ENCODE data around the gene IYD. TPM values are rescaled to one million over a fixed set of nuclear protein-coding genes. Genes with fewer than 3 reads are reported as not detected.

The IYD gene
- total RNA-seq, 2 experiments from 2014 or later: not detected

DNA sequence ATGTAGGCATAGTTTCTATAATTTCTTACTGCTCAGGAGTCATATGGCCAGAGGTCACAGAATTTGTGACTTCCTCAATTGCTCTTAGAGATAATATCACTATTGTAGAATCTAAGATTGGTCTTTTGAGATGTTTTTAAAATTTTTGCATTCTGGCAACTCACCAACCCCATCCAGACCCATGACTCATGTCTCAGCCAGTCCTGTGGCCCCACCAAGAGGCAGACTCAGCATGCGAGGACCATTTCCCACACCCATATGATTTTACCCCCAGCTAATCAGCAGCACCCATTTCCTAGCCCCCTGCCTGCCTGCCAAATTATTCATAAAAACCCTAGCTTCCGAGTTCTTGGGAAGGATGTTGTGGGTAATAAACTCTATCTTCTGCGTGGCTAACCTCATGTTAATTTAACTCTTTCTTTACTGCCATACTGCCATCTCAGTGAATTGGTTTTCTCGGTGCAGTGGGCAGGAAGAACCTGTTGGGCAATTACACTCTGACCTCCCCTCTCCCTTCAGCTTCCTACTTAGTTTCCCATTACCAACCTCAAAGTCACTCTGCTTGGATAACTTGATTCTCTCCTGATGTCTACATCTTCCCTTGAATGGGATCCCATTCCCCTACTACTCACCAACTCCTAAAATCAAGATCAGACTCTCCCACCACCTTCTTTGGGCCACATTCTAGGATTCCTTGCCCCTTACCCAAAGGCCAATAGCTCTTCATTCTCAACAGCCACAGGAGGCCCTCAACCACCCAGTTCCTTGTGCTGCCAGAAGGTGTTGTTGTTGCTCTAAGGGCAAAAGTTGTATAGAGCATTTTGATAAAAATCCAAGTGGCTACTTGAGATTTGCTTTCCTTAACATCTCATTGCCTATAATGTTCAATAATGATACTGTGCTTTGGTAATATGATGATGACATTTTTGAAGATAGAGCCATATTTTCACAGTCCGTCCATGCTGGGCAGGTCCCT is 16.2 kb upstream of the IYD start:
- no peaks in the 10 kb centered on the region for H3K4me1 Mint-ChIP-seq (ENCODE audit: low read depth)
- H3K36me3 ChIP-seq (ENCODE audit: insufficient read depth, low read length): no peaks in the 10 kb centered on the region
- intact Hi-C loops (cut with DNase I, micrococcal nuclease): no loop called here
- no peak overlapping the region for H3K27ac ChIP-seq (ENCODE audit: low read depth in 1 of 2, low read length in 2 of 2)
- no peaks in the 10 kb centered on the region for H3K4me1 ChIP-seq (ENCODE audit: insufficient read depth, low read length)
- POLR2A ChIA-PET: no interaction called here
- H3K36me3 Mint-ChIP-seq (ENCODE audit: low read depth): no peaks in the 10 kb centered on the region
- ATAC-seq (ENCODE audit: poor library complexity) (no peak), DNase-seq (no peak)
- no peak overlapping the region for H3K27ac Mint-ChIP-seq
- no peak overlapping the region for H3K4me3 ChIP-seq (ENCODE audit: low read length)
- no peaks in the 10 kb centered on the region for H3K9me3 ChIP-seq (ENCODE audit: control insufficient read depth in 1 of 2, insufficient read depth in 1 of 2, low read length in 2 of 2)
- no peak overlapping the region for H3K4me3 Mint-ChIP-seq
- H3K9me3 Mint-ChIP-seq: no peaks in the 10 kb centered on the region
- CTCF ChIA-PET: no interaction called here
- peaks cover 17% of the 10 kb centered on the region for H3K27me3 Mint-ChIP-seq
- H3K27me3 ChIP-seq (ENCODE audit: control insufficient read depth in 1 of 2, insufficient read depth in 2 of 2, low read length in 2 of 2): no peaks in the 10 kb centered on the region
- TF ChIP-seq, protein P1, sequence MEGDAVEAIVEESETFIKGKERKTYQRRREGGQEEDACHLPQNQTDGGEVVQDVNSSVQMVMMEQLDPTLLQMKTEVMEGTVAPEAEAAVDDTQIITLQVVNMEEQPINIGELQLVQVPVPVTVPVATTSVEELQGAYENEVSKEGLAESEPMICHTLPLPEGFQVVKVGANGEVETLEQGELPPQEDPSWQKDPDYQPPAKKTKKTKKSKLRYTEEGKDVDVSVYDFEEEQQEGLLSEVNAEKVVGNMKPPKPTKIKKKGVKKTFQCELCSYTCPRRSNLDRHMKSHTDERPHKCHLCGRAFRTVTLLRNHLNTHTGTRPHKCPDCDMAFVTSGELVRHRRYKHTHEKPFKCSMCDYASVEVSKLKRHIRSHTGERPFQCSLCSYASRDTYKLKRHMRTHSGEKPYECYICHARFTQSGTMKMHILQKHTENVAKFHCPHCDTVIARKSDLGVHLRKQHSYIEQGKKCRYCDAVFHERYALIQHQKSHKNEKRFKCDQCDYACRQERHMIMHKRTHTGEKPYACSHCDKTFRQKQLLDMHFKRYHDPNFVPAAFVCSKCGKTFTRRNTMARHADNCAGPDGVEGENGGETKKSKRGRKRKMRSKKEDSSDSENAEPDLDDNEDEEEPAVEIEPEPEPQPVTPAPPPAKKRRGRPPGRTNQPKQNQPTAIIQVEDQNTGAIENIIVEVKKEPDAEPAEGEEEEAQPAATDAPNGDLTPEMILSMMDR (IDR thresholded peaks at IDR 0.05): no peak

- POLR2A ChIA-PET: no interaction called here
- Mint-ChIP-seq H3K4me3 (no peak overlapping the region), H3K27me3 (peaks cover 11% of the 10 kb centered on the region), H3K4me1 (ENCODE audit: low read depth) (no peaks in the 10 kb centered on the region), H3K36me3 (ENCODE audit: low read depth) (no peaks in the 10 kb centered on the region), H3K27ac (no peak overlapping the region), H3K9me3 (no peaks in the 10 kb centered on the region)
- CTCF ChIA-PET: no interaction called here
- intact Hi-C loops (cut with DNase I, micrococcal nuclease): no loop called here
- H3K4me1 ChIP-seq (ENCODE audit: insufficient read depth, low read length): no peaks in the 10 kb centered on the region
- no peak for ATAC-seq (ENCODE audit: poor library complexity)
- no peak overlapping the region for H3K4me3 ChIP-seq (ENCODE audit: low read length)
- no peaks in the 10 kb centered on the region for H3K9me3 ChIP-seq (ENCODE audit: control insufficient read depth in 1 of 2, insufficient read depth in 1 of 2, low read length in 2 of 2)
- no peak for DNase-seq
- no peaks in the 10 kb centered on the region for H3K36me3 ChIP-seq (ENCODE audit: insufficient read depth, low read length)
- TF ChIP-seq, protein P1 (IDR thresholded peaks at IDR 0.05): no peak
- H3K27me3 ChIP-seq (ENCODE audit: control insufficient read depth in 1 of 2, insufficient read depth in 2 of 2, low read length in 2 of 2): no peaks in the 10 kb centered on the region
- no peak overlapping the region for H3K27ac ChIP-seq (ENCODE audit: low read depth in 1 of 2, low read length in 2 of 2)
Observed at GRCh38 chr6:150353445-150353844, 15.4 kb upstream of the IYD start.

GRCh38 chr6:150354754-150355571 is 13.8 kb upstream of the IYD start:
- DNase-seq (no peak), ATAC-seq (ENCODE audit: poor library complexity) (no peak)
- POLR2A ChIA-PET: no interaction called here
- peaks cover 11% of the 10 kb centered on the region for H3K27me3 Mint-ChIP-seq
- CTCF ChIA-PET: no interaction called here
- no peak overlapping the region for H3K4me3 Mint-ChIP-seq
- no peaks in the 10 kb centered on the region for H3K27me3 ChIP-seq (ENCODE audit: control insufficient read depth in 1 of 2, insufficient read depth in 2 of 2, low read length in 2 of 2)
- intact Hi-C loops (cut with DNase I, micrococcal nuclease): no loop called here
- TF ChIP-seq, protein P1 (IDR thresholded peaks at IDR 0.05): no peak
- no peaks in the 10 kb centered on the region for H3K9me3 Mint-ChIP-seq
- no peaks in the 10 kb centered on the region for H3K4me1 Mint-ChIP-seq (ENCODE audit: low read depth)
- no peak overlapping the region for H3K4me3 ChIP-seq (ENCODE audit: low read length)
- H3K27ac ChIP-seq (ENCODE audit: low read depth in 1 of 2, low read length in 2 of 2): no peak overlapping the region
- no peak overlapping the region for H3K27ac Mint-ChIP-seq
- no peaks in the 10 kb centered on the region for H3K4me1 ChIP-seq (ENCODE audit: insufficient read depth, low read length)
- no peaks in the 10 kb centered on the region for H3K36me3 ChIP-seq (ENCODE audit: insufficient read depth, low read length)
- no peaks in the 10 kb centered on the region for H3K9me3 ChIP-seq (ENCODE audit: control insufficient read depth in 1 of 2, insufficient read depth in 1 of 2, low read length in 2 of 2)
- no peaks in the 10 kb centered on the region for H3K36me3 Mint-ChIP-seq (ENCODE audit: low read depth)

Measured in CD4-positive, alpha-beta T cell (primary cell).